ENCODE measurements around the gene MLLT10. TPM values are rescaled to one million over a fixed set of nuclear protein-coding genes. Genes with fewer than 3 reads are reported as not detected.
A peak's percentile ranks its signal among the peaks of the same experiment; 100 is the strongest.

Gene MLLT10
- polyA plus RNA-seq, 1 donor = 39.4 TPM

GRCh38 chr10:21728618-21729017 lies 194.6 kb downstream of the MLLT10 start:
- DNase-seq = no peak
- peaks cover 13% of the 10 kb centered on the region for H3K36me3 ChIP-seq (ENCODE audit: control insufficient read depth, insufficient read depth, low read length)
- H3K4me1 ChIP-seq (ENCODE audit: control insufficient read depth, insufficient read depth, low read length) = peaks cover 8% of the 10 kb centered on the region
- H3K27me3 ChIP-seq (ENCODE audit: control insufficient read depth, insufficient read depth, low read length) = no peaks in the 10 kb centered on the region
- no CpG with 5 or more reads among the region's 3 CpGs for WGBS (ENCODE audit: insufficient coverage, low lambda C conversion rate)
- H3K27ac ChIP-seq (ENCODE audit: low read length) = no peak overlapping the region
- no peak overlapping the region for H3K4me3 ChIP-seq (ENCODE audit: low read length)
- H3K9me3 ChIP-seq (ENCODE audit: control insufficient read depth, low read depth, low read length) = no peaks in the 10 kb centered on the region

GRCh38 chr10:21732067-21732772 lies 198.2 kb downstream of the MLLT10 start:
- Histone ChIP-seq H3K27me3 (ENCODE audit: control insufficient read depth, insufficient read depth, low read length) (no peaks in the 10 kb centered on the region), H3K9me3 (ENCODE audit: control insufficient read depth, low read depth, low read length) (no peaks in the 10 kb centered on the region), H3K36me3 (ENCODE audit: control insufficient read depth, insufficient read depth, low read length) (peaks cover 36% of the 10 kb centered on the region), H3K27ac (ENCODE audit: low read length) (no peak overlapping the region), H3K4me3 (ENCODE audit: low read length) (no peak overlapping the region), H3K4me1 (ENCODE audit: control insufficient read depth, insufficient read depth, low read length) (no peaks in the 10 kb centered on the region)
- DNase-seq = peak; percentile 55 to 59
- WGBS (ENCODE audit: insufficient coverage, low lambda C conversion rate) = 24% methylated on average over 2 of the region's 10 CpGs

- WGBS (ENCODE audit: insufficient coverage, low lambda C conversion rate) = 81% methylated on average over 2 of the region's 6 CpGs
- Histone ChIP-seq H3K27me3 (ENCODE audit: control insufficient read depth, insufficient read depth, low read length) (no peaks in the 10 kb centered on the region), H3K36me3 (ENCODE audit: control insufficient read depth, insufficient read depth, low read length) (peaks cover 44% of the 10 kb centered on the region), H3K4me3 (ENCODE audit: low read length) (no peak overlapping the region), H3K4me1 (ENCODE audit: control insufficient read depth, insufficient read depth, low read length) (no peaks in the 10 kb centered on the region), H3K9me3 (ENCODE audit: control insufficient read depth, low read depth, low read length) (no peaks in the 10 kb centered on the region), H3K27ac (ENCODE audit: low read length) (no peak overlapping the region)
- peak in 1 of 2 donors; percentile 58 for DNase-seq
Observed at GRCh38 chr10:21733710-21734109, 199.7 kb downstream of the MLLT10 start.

- 100% methylated on average over 1 of the region's 4 CpGs for WGBS (ENCODE audit: insufficient coverage, low lambda C conversion rate)
Observed at GRCh38 chr10:21737106-21737505, 203.1 kb downstream of the MLLT10 start.

GRCh38 chr10:21740989-21741388 lies 207.0 kb downstream of the MLLT10 start:
- no peak for DNase-seq
- Histone ChIP-seq H3K9me3 (ENCODE audit: control insufficient read depth, low read depth, low read length) (no peaks in the 10 kb centered on the region), H3K4me3 (ENCODE audit: low read length) (no peak overlapping the region), H3K27me3 (ENCODE audit: control insufficient read depth, insufficient read depth, low read length) (no peaks in the 10 kb centered on the region), H3K27ac (ENCODE audit: low read length) (no peak overlapping the region), H3K36me3 (ENCODE audit: control insufficient read depth, insufficient read depth, low read length) (peaks cover 59% of the 10 kb centered on the region), H3K4me1 (ENCODE audit: control insufficient read depth, insufficient read depth, low read length) (no peaks in the 10 kb centered on the region)
- WGBS (ENCODE audit: insufficient coverage, low lambda C conversion rate) = 88% methylated on average over 3 of the region's 4 CpGs

More at GRCh38 chr10:21737106-21737505, 203.1 kb downstream of the MLLT10 start:
- DNase-seq = no peak
- Histone ChIP-seq H3K9me3 (ENCODE audit: control insufficient read depth, low read depth, low read length) (no peaks in the 10 kb centered on the region), H3K4me3 (ENCODE audit: low read length) (no peak overlapping the region), H3K36me3 (ENCODE audit: control insufficient read depth, insufficient read depth, low read length) (peaks cover 53% of the 10 kb centered on the region), H3K4me1 (ENCODE audit: control insufficient read depth, insufficient read depth, low read length) (no peaks in the 10 kb centered on the region), H3K27ac (ENCODE audit: low read length) (no peak overlapping the region), H3K27me3 (ENCODE audit: control insufficient read depth, insufficient read depth, low read length) (no peaks in the 10 kb centered on the region)

GRCh38 chr10:21742740-21743412 lies 208.8 kb downstream of the MLLT10 start:
- Histone ChIP-seq H3K27me3 (ENCODE audit: control insufficient read depth, insufficient read depth, low read length) (no peaks in the 10 kb centered on the region), H3K36me3 (ENCODE audit: control insufficient read depth, insufficient read depth, low read length) (peaks cover 49% of the 10 kb centered on the region), H3K4me1 (ENCODE audit: control insufficient read depth, insufficient read depth, low read length) (no peaks in the 10 kb centered on the region), H3K4me3 (ENCODE audit: low read length) (no peak overlapping the region), H3K27ac (ENCODE audit: low read length) (no peak overlapping the region), H3K9me3 (ENCODE audit: control insufficient read depth, low read depth, low read length) (no peaks in the 10 kb centered on the region)
- no peak for DNase-seq
- no CpG with 5 or more reads among the region's 5 CpGs for WGBS (ENCODE audit: insufficient coverage, low lambda C conversion rate)

- no peak for DNase-seq
- H3K9me3 ChIP-seq (ENCODE audit: control insufficient read depth, low read depth, low read length) = no peaks in the 10 kb centered on the region
- no peaks in the 10 kb centered on the region for H3K4me1 ChIP-seq (ENCODE audit: control insufficient read depth, insufficient read depth, low read length)
- no CpG with 5 or more reads among the region's 11 CpGs for WGBS (ENCODE audit: insufficient coverage, low lambda C conversion rate)
- no peak overlapping the region for H3K4me3 ChIP-seq (ENCODE audit: low read length)
- H3K27me3 ChIP-seq (ENCODE audit: control insufficient read depth, insufficient read depth, low read length) = no peaks in the 10 kb centered on the region
- peaks cover 37% of the 10 kb centered on the region for H3K36me3 ChIP-seq (ENCODE audit: control insufficient read depth, insufficient read depth, low read length)
- H3K27ac ChIP-seq (ENCODE audit: low read length) = no peak overlapping the region
Observed at GRCh38 chr10:21744223-21744622, 210.2 kb downstream of the MLLT10 start.

- WGBS (ENCODE audit: insufficient coverage, low lambda C conversion rate) = no CpG with 5 or more reads among the region's 6 CpGs
- Histone ChIP-seq H3K27ac (ENCODE audit: low read length) (no peak overlapping the region), H3K36me3 (ENCODE audit: control insufficient read depth, insufficient read depth, low read length) (peaks cover 26% of the 10 kb centered on the region), H3K4me1 (ENCODE audit: control insufficient read depth, insufficient read depth, low read length) (no peaks in the 10 kb centered on the region), H3K9me3 (ENCODE audit: control insufficient read depth, low read depth, low read length) (peaks cover 3% of the 10 kb centered on the region), H3K4me3 (ENCODE audit: low read length) (no peak overlapping the region), H3K27me3 (ENCODE audit: control insufficient read depth, insufficient read depth, low read length) (no peaks in the 10 kb centered on the region)
- no peak for DNase-seq
Observed at GRCh38 chr10:21746118-21746517, 212.1 kb downstream of the MLLT10 start.

- no peaks in the 10 kb centered on the region for H3K4me1 ChIP-seq (ENCODE audit: control insufficient read depth, insufficient read depth, low read length)
- no peak overlapping the region for H3K27ac ChIP-seq (ENCODE audit: low read length)
- DNase-seq = no peak
- no CpG with 5 or more reads among the region's 4 CpGs for WGBS (ENCODE audit: insufficient coverage, low lambda C conversion rate)
- H3K4me3 ChIP-seq (ENCODE audit: low read length) = no peak overlapping the region
- H3K27me3 ChIP-seq (ENCODE audit: control insufficient read depth, insufficient read depth, low read length) = no peaks in the 10 kb centered on the region
- peaks cover 16% of the 10 kb centered on the region for H3K36me3 ChIP-seq (ENCODE audit: control insufficient read depth, insufficient read depth, low read length)
- peaks cover 3% of the 10 kb centered on the region for H3K9me3 ChIP-seq (ENCODE audit: control insufficient read depth, low read depth, low read length)
Observed at GRCh38 chr10:21747809-21748208, 213.8 kb downstream of the MLLT10 start.

- H3K36me3 ChIP-seq (ENCODE audit: control insufficient read depth, insufficient read depth, low read length) = peaks cover under 1% of the 10 kb centered on the region
- no peaks in the 10 kb centered on the region for H3K4me1 ChIP-seq (ENCODE audit: control insufficient read depth, insufficient read depth, low read length)
- no peak overlapping the region for H3K27ac ChIP-seq (ENCODE audit: low read length)
- H3K27me3 ChIP-seq (ENCODE audit: control insufficient read depth, insufficient read depth, low read length) = no peaks in the 10 kb centered on the region
- H3K4me3 ChIP-seq (ENCODE audit: low read length) = no peak overlapping the region
- no CpG with 5 or more reads among the region's 3 CpGs for WGBS (ENCODE audit: insufficient coverage, low lambda C conversion rate)
- H3K9me3 ChIP-seq (ENCODE audit: control insufficient read depth, low read depth, low read length) = peaks cover 3% of the 10 kb centered on the region
- no peak for DNase-seq
Observed at GRCh38 chr10:21749788-21750187, 215.8 kb downstream of the MLLT10 start.
